ES-I3 (cell line): Measurements from ENCODE around the gene PCDHA6.
"Not testable (repeated sequence)": the region's sequence is repeated elsewhere in the genome, so short reads cannot be mapped to it uniquely, and the experiment has no call there.

Experiments used
- H3K36me3 ChIP-seq: 2 replicates; pipeline ENCODE4 v1.6.1; 2013; ENCODE audit warnings: mild to moderate bottlenecking, low read length, control low read depth, moderate library complexity; ENCODE audit not compliant: insufficient read depth
- H3K4me1 ChIP-seq: 2 replicates; pipeline ENCODE4 v1.6.1; 2013; ENCODE audit warnings: mild to moderate bottlenecking, control low read depth, low read length; ENCODE audit not compliant: insufficient read depth
- H3K9ac ChIP-seq: 2 replicates; pipeline ENCODE4 v1.6.1; 2013; ENCODE audit warnings: low read depth, mild to moderate bottlenecking, low read length, moderate library complexity
- H3K9me3 ChIP-seq: 2 replicates; pipeline ENCODE4 v1.6.1; 2013; ENCODE audit warnings: mild to moderate bottlenecking, low read length, moderate library complexity; ENCODE audit not compliant: control insufficient read depth, insufficient read depth

Gene PCDHA6

DNA sequence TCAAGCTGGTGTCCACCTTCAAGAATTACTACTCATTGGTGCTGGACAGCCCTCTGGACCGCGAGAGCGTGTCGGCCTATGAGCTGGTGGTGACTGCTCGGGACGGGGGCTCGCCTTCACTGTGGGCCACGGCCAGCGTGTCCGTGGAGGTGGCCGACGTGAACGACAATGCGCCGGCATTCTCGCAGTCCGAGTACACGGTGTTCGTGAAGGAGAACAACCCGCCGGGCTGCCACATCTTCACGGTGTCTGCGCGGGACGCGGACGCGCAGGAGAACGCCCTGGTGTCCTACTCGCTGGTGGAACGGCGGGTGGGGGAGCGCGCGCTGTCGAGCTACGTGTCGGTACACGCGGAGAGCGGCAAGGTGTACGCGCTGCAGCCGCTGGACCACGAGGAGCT lies 25.4 kb upstream of the PCDHA6 start:
- H3K36me3 ChIP-seq, H3K9me3 ChIP-seq, H3K9ac ChIP-seq, H3K4me1 ChIP-seq: not testable (repeated sequence)

GRCh38 chr5:140802781-140803271 lies 24.9 kb upstream of the PCDHA6 start:
- H3K36me3 ChIP-seq, result no peaks in the 10 kb centered on the region
- H3K9ac ChIP-seq, result no peak overlapping the region
- no peaks in the 10 kb centered on the region for H3K4me1 ChIP-seq
- H3K9me3 ChIP-seq, result peaks cover 5% of the 10 kb centered on the region; the same call in 1 of the 2 replicates

- Histone ChIP-seq H3K36me3 (no peaks in the 10 kb centered on the region), H3K9ac (peak within 1 kb of the TSS; percentile 67), H3K4me1 (no peaks in the 10 kb centered on the region), H3K9me3 (0 out of 2 replicates have a peak, but pooled peaks cover under 1% of the 10 kb centered on the region)
Measured at GRCh38 chr5:140806834-140807775, 20.7 kb upstream of the PCDHA6 start, which contains the start of gene PCDHA4. Gene PCDHA4 (plus strand): TSS chr5:140807068.

- not testable (repeated sequence) for H3K9ac ChIP-seq, H3K36me3 ChIP-seq, H3K9me3 ChIP-seq, H3K4me1 ChIP-seq
Measured at GRCh38 chr5:140808241-140808888, 19.4 kb upstream of the PCDHA6 start.

GRCh38 chr5:140808889-140809291 lies 18.9 kb upstream of the PCDHA6 start:
- no peaks in the 10 kb centered on the region for H3K36me3 ChIP-seq
- H3K9me3 ChIP-seq, result no peaks in the 10 kb centered on the region
- no peaks in the 10 kb centered on the region for H3K4me1 ChIP-seq
- H3K9ac ChIP-seq, result no peak overlapping the region

GRCh38 chr5:140821375-140822280 lies 6.1 kb upstream of the PCDHA6 start, which contains the start of gene PCDHA5:
Gene PCDHA5 (plus strand): TSS chr5:140821613.
- no peak within 1 kb of the TSS for H3K9ac ChIP-seq
- no peaks in the 10 kb centered on the region for H3K4me1 ChIP-seq
- H3K36me3 ChIP-seq, result no peaks in the 10 kb centered on the region
- no peaks in the 10 kb centered on the region for H3K9me3 ChIP-seq

- H3K9ac ChIP-seq, result no peak overlapping the region
Measured at GRCh38 chr5:140822281-140822629, 5.5 kb upstream of the PCDHA6 start.

DNA sequence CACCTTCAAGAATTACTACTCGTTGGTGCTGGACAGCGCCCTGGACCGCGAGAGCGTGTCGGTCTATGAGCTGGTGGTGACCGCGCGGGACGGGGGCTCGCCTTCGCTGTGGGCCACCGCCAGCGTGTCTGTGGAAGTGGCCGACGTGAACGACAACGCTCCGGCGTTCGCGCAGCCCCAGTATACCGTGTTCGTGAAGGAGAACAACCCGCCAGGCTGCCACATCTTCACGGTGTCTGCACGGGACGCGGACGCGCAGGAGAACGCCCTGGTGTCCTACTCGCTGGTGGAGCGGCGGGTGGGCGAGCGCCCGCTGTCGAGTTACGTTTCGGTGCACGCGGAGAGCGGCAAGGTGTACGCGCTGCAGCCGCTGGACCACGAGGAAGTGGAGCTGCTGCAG lies 4.8 kb upstream of the PCDHA6 start:
- not testable (repeated sequence) for H3K9ac ChIP-seq, H3K4me1 ChIP-seq, H3K36me3 ChIP-seq, H3K9me3 ChIP-seq

More at GRCh38 chr5:140822281-140822629, 5.5 kb upstream of the PCDHA6 start:
- Histone ChIP-seq H3K4me1 (no peaks in the 10 kb centered on the region), H3K36me3 (no peaks in the 10 kb centered on the region), H3K9me3 (no peaks in the 10 kb centered on the region)

DNA sequence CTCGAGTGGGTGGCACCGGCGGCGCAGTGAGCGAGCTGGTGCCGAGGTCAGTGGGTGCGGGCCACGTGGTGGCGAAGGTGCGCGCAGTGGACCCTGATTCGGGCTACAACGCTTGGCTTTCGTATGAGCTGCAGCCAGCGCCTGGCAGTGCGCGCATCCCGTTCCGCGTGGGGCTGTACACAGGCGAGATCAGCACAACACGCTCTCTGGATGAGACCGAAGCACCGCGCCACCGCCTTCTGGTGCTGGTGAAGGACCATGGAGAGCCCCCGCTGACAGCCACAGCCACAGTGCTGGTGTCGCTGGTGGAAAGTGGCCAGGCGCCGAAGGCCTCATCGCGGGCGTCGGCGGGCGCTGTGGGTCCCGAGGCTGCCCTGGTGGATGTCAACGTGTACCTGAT lies 4.3 kb upstream of the PCDHA6 start:
- H3K36me3 ChIP-seq, result no peaks in the 10 kb centered on the region
- no peak overlapping the region for H3K9ac ChIP-seq
- H3K4me1 ChIP-seq, result no peaks in the 10 kb centered on the region
- H3K9me3 ChIP-seq, result no peaks in the 10 kb centered on the region

GRCh38 chr5:140828362-140828737 lies 590 bp downstream of the PCDHA6 start:
- no peaks in the 10 kb centered on the region for H3K4me1 ChIP-seq
- no peaks in the 10 kb centered on the region for H3K9me3 ChIP-seq
- H3K36me3 ChIP-seq, result no peaks in the 10 kb centered on the region
- H3K9ac ChIP-seq, result peak overlapping the region; percentile 48; the same call in 1 of the 2 replicates

- H3K9ac ChIP-seq, H3K36me3 ChIP-seq: not testable (repeated sequence)
Measured at GRCh38 chr5:140829511-140830501, 2.0 kb downstream of the PCDHA6 start.

DNA sequence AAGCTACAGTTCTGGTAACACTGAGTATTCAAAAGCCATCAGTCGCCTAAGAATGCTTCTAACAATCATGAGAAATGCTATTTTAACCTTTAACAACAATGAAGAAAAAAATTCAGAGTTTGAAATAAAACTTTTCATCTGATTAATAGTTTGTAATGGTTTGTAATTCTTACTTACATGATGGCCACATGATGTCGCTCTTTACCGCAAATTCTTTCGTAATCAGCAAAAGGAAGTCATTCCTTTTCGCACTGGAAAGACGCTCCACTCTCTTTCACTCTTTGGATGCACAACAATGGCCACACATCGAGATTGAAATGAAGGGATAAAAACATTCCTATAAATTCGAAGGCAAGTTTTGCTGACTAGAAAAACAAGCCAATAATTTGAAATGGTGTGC lies 6.2 kb downstream of the PCDHA6 start, which contains the start of gene PCDHA7:
PCDHA7 (plus strand) TSS at position 277 of the 400 bp plus-strand sequence; CDS start at position 392, 115 bp downstream.
- Histone ChIP-seq H3K4me1 (no peaks in the 10 kb centered on the region), H3K9ac (no peak within 1 kb of the TSS), H3K9me3 (no peaks in the 10 kb centered on the region), H3K36me3 (no peaks in the 10 kb centered on the region)

More at GRCh38 chr5:140829511-140830501, 2.0 kb downstream of the PCDHA6 start:
- H3K4me1 ChIP-seq, H3K9me3 ChIP-seq: not testable (repeated sequence)

GRCh38 chr5:140834439-140835008 lies 6.8 kb downstream of the PCDHA6 start:
- H3K4me1 ChIP-seq, H3K36me3 ChIP-seq, H3K9me3 ChIP-seq, H3K9ac ChIP-seq: not testable (repeated sequence)
